ENCODE data around the gene RRAS2.

The RRAS2 gene

DNA sequence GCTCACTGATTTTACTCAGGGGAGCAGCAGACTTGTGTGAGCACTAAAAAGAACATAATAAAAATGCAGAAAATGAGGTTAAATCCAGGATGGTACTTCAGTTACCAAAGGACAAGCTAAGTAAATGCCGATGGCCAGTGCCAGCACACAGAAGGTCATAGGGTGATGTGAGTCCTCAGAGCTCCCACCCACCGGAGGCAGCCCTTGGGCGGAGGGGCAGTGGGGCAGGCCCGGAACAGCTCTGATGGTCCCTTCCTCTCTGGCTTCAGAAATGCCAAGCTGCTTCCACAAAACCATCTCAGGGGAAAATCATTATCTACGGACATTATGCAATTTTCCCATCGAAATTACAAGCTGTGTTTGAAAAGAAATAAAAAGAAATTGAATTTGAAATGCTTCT, 124.5 kb downstream of the RRAS2 start:
- no peak overlapping the region for H3K4me3 ChIP-seq (ENCODE audit: low read length)
- no peak for TF ChIP-seq ZNF274 (IDR thresholded peaks at IDR 0.05; ENCODE audit: low read depth, low read length)

DNA sequence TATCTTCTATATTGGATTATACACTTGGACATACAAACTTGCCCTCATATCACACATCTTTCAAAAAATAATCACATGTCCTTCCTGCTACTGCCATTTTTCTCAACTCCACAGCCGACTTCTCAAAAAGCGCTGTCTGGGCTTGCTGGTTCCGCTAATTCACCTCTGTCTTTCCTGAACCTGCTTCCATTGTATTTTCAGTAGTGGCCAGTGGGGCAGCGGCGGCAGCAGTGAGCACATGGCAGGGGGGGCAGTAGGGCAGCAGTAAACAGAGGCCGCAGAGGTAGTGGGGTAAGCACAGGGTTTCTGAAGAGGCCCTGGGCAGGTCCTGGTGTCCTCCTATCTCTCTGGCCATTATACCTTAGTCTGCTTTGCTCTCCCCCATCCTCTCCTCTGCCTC, 126.3 kb downstream of the RRAS2 start:
- TF ChIP-seq ZNF274 (IDR thresholded peaks at IDR 0.05; ENCODE audit: low read depth, low read length) = no peak
- H3K4me3 ChIP-seq (ENCODE audit: low read length) = no peak overlapping the region

DNA sequence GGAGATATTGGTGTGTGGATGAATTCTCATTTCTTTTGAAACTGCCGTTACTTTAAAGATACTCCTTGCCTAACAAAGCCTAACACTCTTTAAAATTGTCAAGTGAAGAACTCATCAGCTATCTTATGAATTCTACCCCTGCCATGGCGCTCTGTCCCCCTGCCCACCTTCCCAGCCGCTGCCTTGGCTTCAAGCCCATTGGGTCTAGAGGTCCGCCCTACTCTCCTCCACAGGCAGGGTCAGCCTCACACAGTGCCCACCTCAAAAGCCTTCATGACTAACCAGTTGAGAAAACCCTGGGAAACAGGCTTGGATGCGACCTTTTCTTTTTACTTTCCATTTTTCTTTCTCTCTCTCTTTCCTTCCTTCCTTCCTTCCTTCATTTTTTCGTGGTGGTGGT, 128.6 kb downstream of the RRAS2 start:
- no peak for TF ChIP-seq ZNF274 (IDR thresholded peaks at IDR 0.05; ENCODE audit: low read depth, low read length)

DNA sequence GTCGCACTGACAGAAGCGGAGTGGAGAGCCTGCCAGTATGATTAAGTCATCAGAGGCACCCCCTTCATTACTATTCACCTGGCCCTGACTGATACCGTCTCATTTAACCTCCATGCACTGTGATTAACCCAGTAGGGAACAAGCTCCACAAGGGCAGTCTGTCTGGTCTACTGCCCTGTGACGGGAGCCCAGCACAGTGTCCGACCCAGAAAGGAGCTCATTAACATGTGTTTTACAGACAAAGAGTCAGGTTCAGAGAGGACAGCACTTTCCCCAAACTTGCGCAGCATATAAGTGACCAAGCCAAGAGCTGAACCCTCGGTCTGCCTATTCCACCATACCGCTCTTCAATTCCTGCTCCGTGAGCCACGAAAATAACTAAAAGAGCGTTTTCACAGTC, 129.5 kb downstream of the RRAS2 start:
- TF ChIP-seq ZNF274 (IDR thresholded peaks at IDR 0.05; ENCODE audit: low read depth, low read length) = no peak
- no peak overlapping the region for H3K4me3 ChIP-seq (ENCODE audit: low read length)

More for the DNA sequence above, 128.6 kb downstream of the RRAS2 start:
- no peak overlapping the region for H3K4me3 ChIP-seq (ENCODE audit: low read length)

DNA sequence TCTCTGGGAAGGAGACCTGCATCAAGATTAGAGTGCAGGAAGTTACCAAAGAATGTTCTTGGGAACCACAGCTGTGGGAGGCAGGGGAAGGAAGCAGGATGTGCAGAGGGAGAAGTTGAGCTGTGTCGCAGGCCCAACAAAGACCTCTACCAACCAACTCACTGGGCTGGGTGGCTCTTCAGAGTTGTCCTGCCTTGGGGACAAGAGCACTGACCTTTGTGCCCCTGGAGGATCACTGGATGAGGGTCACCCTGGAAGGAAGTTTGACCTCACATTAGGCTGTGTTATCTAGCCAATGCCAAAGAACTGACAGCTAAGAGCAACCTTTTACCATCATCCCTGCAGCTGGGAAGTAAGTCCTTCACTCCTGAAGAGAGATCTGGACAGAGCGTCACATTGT, 130.6 kb downstream of the RRAS2 start:
- TF ChIP-seq ZNF274 (IDR thresholded peaks at IDR 0.05; ENCODE audit: low read depth, low read length) = no peak
- no peak overlapping the region for H3K4me3 ChIP-seq (ENCODE audit: low read length)
